AG09309 (cell line): ENCODE measurements around the gene PDZRN4.
"Not testable (repeated sequence)": the region's sequence is repeated elsewhere in the genome, so short reads cannot be mapped to it uniquely, and the experiment has no call there.

ENCODE experiments used
- DNase-seq: peaks from one replicate; pipeline ENCODE4 v3.0.0-alpha.2; 2010; ENCODE audit warnings: low read depth
- H3K4me3 ChIP-seq: 2 replicates; pipeline ENCODE4 v1.5.1; 2011; ENCODE audit warnings: mild to moderate bottlenecking, low read depth, low read length, moderate library complexity; ENCODE audit not compliant: control insufficient read depth
- TF ChIP-seq, protein P1 (sequence below): IDR thresholded peaks from 2 replicates; pipeline ENCODE4 v1.5.1; 2011; ENCODE audit warnings: mild to moderate bottlenecking, low read depth, low read length, inconsistent platforms; ENCODE audit not compliant: insufficient read depth, control insufficient read depth; ENCODE audit errors: missing control alignments

The PDZRN4 gene

DNA sequence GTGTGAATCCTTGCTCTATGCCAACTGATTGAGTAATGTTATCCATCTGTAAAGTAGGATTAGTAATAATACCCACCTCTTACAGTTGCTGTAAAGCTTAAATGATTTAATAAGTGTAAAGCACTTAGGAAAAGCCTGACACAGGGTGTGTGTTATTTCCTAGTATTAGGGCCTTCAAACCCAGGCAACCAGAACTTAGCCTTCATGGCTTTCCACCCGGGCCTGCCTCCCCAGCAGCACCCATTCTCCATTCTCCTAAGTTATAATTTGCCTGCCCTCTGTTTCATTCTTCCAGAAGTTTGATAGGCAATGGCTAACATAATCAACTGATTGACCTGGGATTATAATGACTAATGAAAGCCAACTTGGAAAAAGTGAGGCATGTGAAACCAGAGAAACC, 20.4 kb upstream of the PDZRN4 start:
- H3K4me3 ChIP-seq, result no peak overlapping the region
- DNase-seq, result no peak
- TF ChIP-seq, protein P1, sequence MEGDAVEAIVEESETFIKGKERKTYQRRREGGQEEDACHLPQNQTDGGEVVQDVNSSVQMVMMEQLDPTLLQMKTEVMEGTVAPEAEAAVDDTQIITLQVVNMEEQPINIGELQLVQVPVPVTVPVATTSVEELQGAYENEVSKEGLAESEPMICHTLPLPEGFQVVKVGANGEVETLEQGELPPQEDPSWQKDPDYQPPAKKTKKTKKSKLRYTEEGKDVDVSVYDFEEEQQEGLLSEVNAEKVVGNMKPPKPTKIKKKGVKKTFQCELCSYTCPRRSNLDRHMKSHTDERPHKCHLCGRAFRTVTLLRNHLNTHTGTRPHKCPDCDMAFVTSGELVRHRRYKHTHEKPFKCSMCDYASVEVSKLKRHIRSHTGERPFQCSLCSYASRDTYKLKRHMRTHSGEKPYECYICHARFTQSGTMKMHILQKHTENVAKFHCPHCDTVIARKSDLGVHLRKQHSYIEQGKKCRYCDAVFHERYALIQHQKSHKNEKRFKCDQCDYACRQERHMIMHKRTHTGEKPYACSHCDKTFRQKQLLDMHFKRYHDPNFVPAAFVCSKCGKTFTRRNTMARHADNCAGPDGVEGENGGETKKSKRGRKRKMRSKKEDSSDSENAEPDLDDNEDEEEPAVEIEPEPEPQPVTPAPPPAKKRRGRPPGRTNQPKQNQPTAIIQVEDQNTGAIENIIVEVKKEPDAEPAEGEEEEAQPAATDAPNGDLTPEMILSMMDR, result no peak

DNA sequence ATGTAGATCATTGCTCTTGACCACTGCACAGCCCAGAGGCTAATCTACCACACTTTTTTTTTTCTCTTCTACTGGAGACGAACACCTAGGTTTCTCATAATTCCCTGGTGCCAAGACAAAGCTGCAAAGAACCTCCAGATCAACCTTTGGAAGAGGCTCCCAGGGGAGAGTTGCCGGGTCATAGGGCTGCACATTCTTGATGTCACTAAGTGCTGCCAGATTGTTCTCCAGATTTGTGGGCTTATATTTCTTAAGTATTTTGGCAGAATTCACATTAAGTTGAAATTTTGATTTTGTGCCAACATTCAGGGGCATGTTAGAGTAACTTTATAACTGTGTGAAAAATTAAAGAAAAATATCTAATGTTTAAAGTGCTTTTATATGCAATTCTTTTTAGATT, 13.5 kb upstream of the PDZRN4 start:
- TF ChIP-seq, protein P1, result no peak

GRCh38 chr12:41179507-41179906, 8.6 kb upstream of the PDZRN4 start:
- not testable (repeated sequence) for DNase-seq, H3K4me3 ChIP-seq

More for the DNA sequence above, 13.5 kb upstream of the PDZRN4 start:
- no peak for DNase-seq
- H3K4me3 ChIP-seq, result no peak overlapping the region

GRCh38 chr12:41184864-41185263, 3.3 kb upstream of the PDZRN4 start:
- no peak overlapping the region for H3K4me3 ChIP-seq
- TF ChIP-seq, protein P1, result no peak
- no peak for DNase-seq

GRCh38 chr12:41186026-41186425, 2.1 kb upstream of the PDZRN4 start:
- TF ChIP-seq, protein P1, result no peak
- no peak overlapping the region for H3K4me3 ChIP-seq
- no peak for DNase-seq

DNA sequence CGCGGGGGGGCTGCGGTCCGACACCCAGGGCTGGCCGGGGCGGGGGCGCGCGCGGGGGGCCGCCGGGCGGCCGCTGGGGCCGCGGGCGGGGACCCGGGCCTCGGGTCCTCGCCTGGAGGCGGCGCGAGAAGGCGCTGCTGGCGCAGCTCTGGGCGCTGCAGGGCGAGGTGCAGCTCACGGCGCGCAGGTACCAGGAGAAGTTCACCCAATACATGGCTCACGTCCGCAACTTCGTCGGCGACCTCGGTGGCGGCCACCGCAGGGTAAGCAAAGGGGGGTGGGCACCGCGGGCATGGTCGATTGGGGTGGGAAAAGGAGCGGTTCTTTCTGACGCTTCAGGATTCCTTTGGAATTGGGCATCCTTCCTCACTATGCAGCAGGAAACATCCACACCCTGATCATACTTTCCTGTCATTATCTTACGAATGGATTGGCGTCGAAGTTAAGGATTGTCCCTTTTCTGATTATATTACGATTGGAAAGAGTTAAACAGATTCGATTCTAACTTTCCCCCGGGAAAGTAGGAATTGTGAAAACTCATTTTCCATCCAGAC, 798 bp downstream of the PDZRN4 start:
- no peak for DNase-seq
- H3K4me3 ChIP-seq, result no peak overlapping the region
- TF ChIP-seq, protein P1, result no peak

GRCh38 chr12:41189395-41190251, 1.5 kb downstream of the PDZRN4 start:
- DNase-seq, result no peak
- TF ChIP-seq, protein P1, result no peak
- H3K4me3 ChIP-seq, result no peak overlapping the region
